Chondrocyte (in vitro differentiated cells): ENCODE results near the gene SPIB. TPM values are rescaled to one million over a fixed set of nuclear protein-coding genes. Genes with fewer than 3 reads are reported as not detected.

Experiments
- DNase-seq: peaks from one replicate; pipeline ENCODE4 v3.0.0; 2021; ENCODE audit warnings: mixed read lengths, low spot score
- H3K27ac Mint-ChIP-seq: one replicate; pipeline ENCODE4 v1.8.0; 2021; ENCODE audit warnings: mild to moderate bottlenecking, moderate library complexity, mixed read lengths; ENCODE audit not compliant: unreplicated experiment
- H3K27me3 Mint-ChIP-seq: 2 replicates; pipeline ENCODE4 v1.8.0; 2021; ENCODE audit warnings: low read depth, mixed read lengths
- H3K36me3 Mint-ChIP-seq: 2 replicates; pipeline ENCODE4 v1.8.0; 2021; ENCODE audit warnings: low read depth, mixed read lengths
- H3K4me1 Mint-ChIP-seq: 2 replicates; pipeline ENCODE4 v1.8.0; 2021; ENCODE audit warnings: low read depth, mild to moderate bottlenecking, mixed read lengths
- H3K4me3 Mint-ChIP-seq: one replicate; pipeline ENCODE4 v1.8.0; 2021; ENCODE audit warnings: mild to moderate bottlenecking, moderate library complexity, mixed read lengths; ENCODE audit not compliant: unreplicated experiment
- H3K9me3 Mint-ChIP-seq: 2 replicates; pipeline ENCODE4 v1.8.0; 2021; ENCODE audit warnings: low read depth, mixed read lengths
- CTCF ChIP-seq: fragments of 200-600 bp; sonication (generic); IDR thresholded peaks from 2 replicates; pipeline ENCODE4 v1.5.0; 2021; ENCODE audit warnings: antibody characterized with exemption, mild to moderate bottlenecking, moderate library complexity
- total RNA-seq: library from RNA; stranded (reverse); gene quantifications from 3 replicates; pipeline ENCODE4 v1.2.1, GENCODE V29; 2021

SPIB gene
- total RNA-seq, 1 donor from 2014 or later: not detected

GRCh38 chr19:50413096-50413495, 5.6 kb upstream of the SPIB start:
- peaks cover 3% of the 10 kb centered on the region for H3K36me3 Mint-ChIP-seq
- no peak overlapping the region for H3K4me3 Mint-ChIP-seq
- H3K27ac Mint-ChIP-seq: no peak overlapping the region
- no peak for TF ChIP-seq CTCF
- no peak for DNase-seq
- H3K4me1 Mint-ChIP-seq: no peaks in the 10 kb centered on the region
- no peaks in the 10 kb centered on the region for H3K9me3 Mint-ChIP-seq
- no peaks in the 10 kb centered on the region for H3K27me3 Mint-ChIP-seq

- Mint-ChIP-seq H3K36me3 (peaks cover 3% of the 10 kb centered on the region), H3K9me3 (no peaks in the 10 kb centered on the region), H3K27ac (no peak overlapping the region), H3K4me1 (no peaks in the 10 kb centered on the region), H3K4me3 (no peak overlapping the region), H3K27me3 (peaks cover 3% of the 10 kb centered on the region)
- TF ChIP-seq CTCF: no peak
- DNase-seq: no peak
Observed at GRCh38 chr19:50413531-50413930, 5.2 kb upstream of the SPIB start.

- no peak overlapping the region for H3K4me3 Mint-ChIP-seq
- H3K27me3 Mint-ChIP-seq: peaks cover 14% of the 10 kb centered on the region
- H3K9me3 Mint-ChIP-seq: no peaks in the 10 kb centered on the region
- H3K27ac Mint-ChIP-seq: no peak overlapping the region
- peaks cover 3% of the 10 kb centered on the region for H3K36me3 Mint-ChIP-seq
- TF ChIP-seq CTCF: peak; percentile 87
- peaks cover 4% of the 10 kb centered on the region for H3K4me1 Mint-ChIP-seq
- DNase-seq: no peak
Observed at GRCh38 chr19:50414864-50415660, 3.7 kb upstream of the SPIB start.

GRCh38 chr19:50415661-50416033, 3.1 kb upstream of the SPIB start:
- peaks cover 4% of the 10 kb centered on the region for H3K4me1 Mint-ChIP-seq
- peaks cover 3% of the 10 kb centered on the region for H3K36me3 Mint-ChIP-seq
- no peak for DNase-seq
- no peak for TF ChIP-seq CTCF
- no peak overlapping the region for H3K4me3 Mint-ChIP-seq
- H3K27ac Mint-ChIP-seq: no peak overlapping the region
- H3K9me3 Mint-ChIP-seq: no peaks in the 10 kb centered on the region
- peaks cover 16% of the 10 kb centered on the region for H3K27me3 Mint-ChIP-seq

GRCh38 chr19:50416034-50416977, 2.4 kb upstream of the SPIB start:
- H3K27ac Mint-ChIP-seq: no peak overlapping the region
- no peak overlapping the region for H3K4me3 Mint-ChIP-seq
- peaks cover 4% of the 10 kb centered on the region for H3K4me1 Mint-ChIP-seq
- peaks cover 16% of the 10 kb centered on the region for H3K27me3 Mint-ChIP-seq
- no peak for DNase-seq
- no peaks in the 10 kb centered on the region for H3K9me3 Mint-ChIP-seq
- TF ChIP-seq CTCF: no peak
- peaks cover 3% of the 10 kb centered on the region for H3K36me3 Mint-ChIP-seq
